Thyroid gland (tissue), 4 donors: ENCODE results near the gene GTSE1.

Experiments
- CTCF ChIP-seq, 6 experiments: fragments of 200-600 bp in 3 of 6; fragments of 450-650 bp in 3 of 6; sonication (generic) in 3 of 6; IDR thresholded peaks; one replicate each; pipeline ENCODE4 v1.5.1; 2016 to 2019; ENCODE audit warnings: antibody characterized with exemption in 6 of 6, mild to moderate bottlenecking in 2 of 6, inconsistent platforms in 1 of 6, moderate library complexity in 1 of 6
- POLR2A ChIP-seq, 2 donors: fragments of 450-650 bp; IDR thresholded peaks; one replicate each; pipeline ENCODE4 v1.6.1; 2017; ENCODE audit warnings: antibody characterized with exemption in 2 of 2, mild to moderate bottlenecking in 2 of 2, moderate library complexity in 1 of 2

- TF ChIP-seq CTCF (IDR thresholded peaks at IDR 0.05) (no peak), POLR2A (IDR thresholded peaks at IDR 0.05) (no peak)
These were observed 44.8 kb upstream of the GTSE1 start for GRCh38 chr22:46251816-46252380.
